Activated naive CD8-positive, alpha-beta T cell treated with anti-CD3 and anti-CD28 coated beads, Interleukin-2, amount 50 U/mL, for 24 hours (primary cell): Measurements from ENCODE around the gene DEF6.

Experiments
- ATAC-seq: fragments of 150-1000 bp; cut with Tn5 transposase; one replicate; pipeline ENCODE4 v1.10.0; 2021
- DNase-seq: peaks from one replicate; pipeline ENCODE4 v3.0.0; 2021
- H3K27ac Mint-ChIP-seq: one replicate; pipeline ENCODE4 v1.8.0; 2021; ENCODE audit warnings: mild to moderate bottlenecking, mixed read lengths
- H3K27me3 Mint-ChIP-seq: one replicate; pipeline ENCODE4 v1.8.0; 2021; ENCODE audit warnings: mixed read lengths
- H3K36me3 Mint-ChIP-seq: one replicate; pipeline ENCODE4 v1.8.0; 2021; ENCODE audit warnings: low read depth, mixed read lengths
- H3K4me1 Mint-ChIP-seq: one replicate; pipeline ENCODE4 v1.8.0; 2021; ENCODE audit warnings: mixed read lengths
- H3K4me3 Mint-ChIP-seq: one replicate; pipeline ENCODE4 v1.8.0; 2021; ENCODE audit warnings: mild to moderate bottlenecking, moderate library complexity, mixed read lengths
- H3K9me3 Mint-ChIP-seq: one replicate; pipeline ENCODE4 v1.8.0; 2021; ENCODE audit warnings: mixed read lengths

The DEF6 gene

GRCh38 chr6:35267446-35267845, 30.2 kb upstream of the DEF6 start:
- Mint-ChIP-seq H3K9me3 (no peaks in the 10 kb centered on the region), H3K27me3 (no peaks in the 10 kb centered on the region), H3K4me3 (no peak overlapping the region), H3K27ac (no peak overlapping the region), H3K4me1 (peaks cover 31% of the 10 kb centered on the region), H3K36me3 (peaks cover 6% of the 10 kb centered on the region)
- no peak for DNase-seq
- no peak for ATAC-seq

DNA sequence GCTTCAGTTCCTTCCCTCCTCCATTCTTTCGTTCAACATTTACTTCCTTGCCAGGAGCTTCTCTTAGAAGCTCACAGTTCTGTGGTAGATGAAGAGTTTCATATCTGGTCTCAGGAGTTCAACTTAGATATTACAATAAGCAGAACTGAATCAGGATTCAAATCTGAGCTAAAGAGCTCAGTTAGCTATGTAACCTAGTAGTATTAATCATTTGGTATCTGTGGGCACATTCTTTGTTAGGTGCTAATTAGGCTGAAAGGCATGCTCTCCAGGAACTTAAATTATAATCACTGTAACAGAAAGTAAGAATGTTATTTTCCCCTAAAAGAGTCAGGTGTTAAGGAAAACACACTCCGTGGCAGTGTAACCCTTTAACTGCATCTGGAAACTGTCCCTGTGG, 29.7 kb upstream of the DEF6 start:
- Mint-ChIP-seq H3K27ac (no peak overlapping the region), H3K4me3 (no peak overlapping the region)

DNA sequence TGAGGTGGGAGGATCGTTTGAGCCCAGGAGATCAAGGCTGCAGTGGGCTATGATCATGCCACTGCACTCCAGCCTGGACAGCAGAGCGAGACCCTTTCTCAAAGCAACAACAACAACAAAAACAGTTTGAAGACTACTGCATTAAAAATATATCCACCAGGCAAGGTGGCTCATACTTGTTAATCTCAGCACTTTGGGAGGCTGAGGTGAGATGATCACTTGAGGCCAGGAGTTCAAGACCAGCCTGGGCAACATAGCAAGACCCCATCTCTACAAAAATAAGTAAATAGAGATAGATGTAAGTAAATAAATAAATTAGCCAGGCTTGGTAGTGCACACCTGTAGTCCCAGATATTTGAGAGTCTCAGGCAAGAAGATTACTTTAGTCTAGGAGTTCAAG, 25.6 kb upstream of the DEF6 start:
- ATAC-seq (no peak), DNase-seq (no peak)
- H3K4me1 Mint-ChIP-seq = peaks cover 4% of the 10 kb centered on the region
- H3K4me3 Mint-ChIP-seq = no peak overlapping the region
- peaks cover 6% of the 10 kb centered on the region for H3K36me3 Mint-ChIP-seq
- no peak overlapping the region for H3K27ac Mint-ChIP-seq
- no peaks in the 10 kb centered on the region for H3K27me3 Mint-ChIP-seq
- H3K9me3 Mint-ChIP-seq = no peaks in the 10 kb centered on the region

More for the DNA sequence above, 29.7 kb upstream of the DEF6 start:
- DNase-seq (no peak), ATAC-seq (no peak)
- Mint-ChIP-seq H3K4me1 (peaks cover 27% of the 10 kb centered on the region), H3K27me3 (no peaks in the 10 kb centered on the region), H3K9me3 (no peaks in the 10 kb centered on the region), H3K36me3 (peaks cover 6% of the 10 kb centered on the region)

DNA sequence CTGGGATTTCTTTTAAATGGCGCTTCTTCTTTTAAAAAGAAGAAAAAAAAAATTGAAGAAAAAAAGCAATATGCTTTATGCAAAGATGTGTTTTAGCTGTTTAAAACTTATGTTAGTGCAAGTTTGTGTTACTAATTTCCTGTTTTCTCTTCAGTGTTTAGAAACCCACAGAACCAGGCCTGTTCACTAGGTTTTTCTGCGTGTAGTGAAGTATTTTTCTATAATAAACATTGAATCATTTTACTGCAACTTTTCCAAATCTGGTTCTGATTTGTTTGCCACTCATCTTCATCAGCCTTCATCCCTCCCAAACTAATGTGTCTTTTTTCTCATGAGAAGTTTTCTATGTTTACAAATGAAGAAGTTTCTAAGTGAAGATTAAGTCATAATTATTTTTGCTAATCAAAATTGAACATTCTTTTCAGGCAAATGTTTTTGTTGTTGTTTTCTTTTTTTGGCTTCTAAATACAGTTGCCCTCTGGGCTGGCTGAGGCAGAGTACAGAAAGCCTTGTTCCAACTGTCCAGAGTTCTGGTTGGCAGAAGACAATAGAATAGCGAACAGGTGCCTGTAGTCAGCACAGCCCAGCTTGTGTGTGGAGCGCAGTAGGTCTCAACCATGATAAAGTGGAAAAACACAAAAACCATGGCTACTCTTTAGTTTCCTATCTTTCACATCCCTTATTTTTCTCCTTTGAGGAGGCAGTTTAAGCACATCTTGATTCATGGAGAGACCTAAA, 23.6 kb upstream of the DEF6 start:
- ATAC-seq (no peak), DNase-seq (no peak)
- H3K9me3 Mint-ChIP-seq = no peaks in the 10 kb centered on the region
- H3K36me3 Mint-ChIP-seq = peaks cover 3% of the 10 kb centered on the region
- H3K4me3 Mint-ChIP-seq = no peak overlapping the region
- H3K4me1 Mint-ChIP-seq = no peaks in the 10 kb centered on the region
- H3K27me3 Mint-ChIP-seq = no peaks in the 10 kb centered on the region
- no peak overlapping the region for H3K27ac Mint-ChIP-seq

GRCh38 chr6:35275744-35276260, 21.8 kb upstream of the DEF6 start:
- H3K27me3 Mint-ChIP-seq = no peaks in the 10 kb centered on the region
- ATAC-seq = no peak
- no peak overlapping the region for H3K27ac Mint-ChIP-seq
- H3K4me1 Mint-ChIP-seq = no peaks in the 10 kb centered on the region
- H3K36me3 Mint-ChIP-seq = no peaks in the 10 kb centered on the region
- H3K4me3 Mint-ChIP-seq = no peak overlapping the region
- no peaks in the 10 kb centered on the region for H3K9me3 Mint-ChIP-seq
- DNase-seq = no peak

DNA sequence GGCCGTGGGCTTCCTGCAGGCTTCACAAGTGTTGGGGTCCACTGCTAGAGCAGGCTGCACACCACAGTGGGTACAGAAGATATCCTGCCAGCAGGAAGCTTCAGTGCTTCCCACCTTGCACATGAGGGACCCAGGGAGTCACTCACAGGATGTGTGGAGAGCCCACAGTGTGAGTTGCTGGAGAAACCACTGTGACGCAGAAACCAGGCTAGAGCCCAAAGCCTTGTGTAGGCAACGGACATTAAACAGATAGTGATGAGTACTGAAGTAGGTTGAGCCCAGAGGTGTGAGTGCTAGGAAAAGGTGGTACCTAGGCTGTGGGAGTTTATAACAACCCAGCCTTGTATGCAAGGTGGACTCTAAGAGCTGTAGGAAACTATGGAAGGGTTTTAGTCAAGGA, 18.9 kb upstream of the DEF6 start:
- no peaks in the 10 kb centered on the region for H3K27me3 Mint-ChIP-seq
- no peaks in the 10 kb centered on the region for H3K9me3 Mint-ChIP-seq
- no peak for ATAC-seq
- no peaks in the 10 kb centered on the region for H3K4me1 Mint-ChIP-seq
- DNase-seq = no peak
- peaks cover 6% of the 10 kb centered on the region for H3K36me3 Mint-ChIP-seq
- no peak overlapping the region for H3K4me3 Mint-ChIP-seq
- H3K27ac Mint-ChIP-seq = no peak overlapping the region

DNA sequence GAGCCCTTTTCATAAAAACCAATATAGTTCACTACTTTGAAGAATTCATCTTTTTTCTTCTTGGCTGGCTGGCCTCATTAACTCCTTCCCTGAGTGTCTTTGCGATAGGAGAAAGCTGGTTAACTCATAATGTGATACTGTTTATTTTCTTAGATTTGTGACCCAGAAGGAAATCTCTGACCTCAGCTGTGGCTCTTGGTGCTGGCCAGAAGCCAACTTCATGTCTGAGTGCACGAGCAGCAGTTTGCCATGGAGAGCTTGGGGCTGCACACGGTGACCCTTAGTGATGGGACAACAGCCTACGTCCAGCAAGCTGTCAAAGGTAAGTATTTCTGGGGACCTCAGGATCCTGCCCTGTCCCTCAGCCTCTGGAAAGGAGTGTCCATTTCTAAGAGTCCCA, 16.7 kb upstream of the DEF6 start:
- no peak for DNase-seq
- H3K9me3 Mint-ChIP-seq = no peaks in the 10 kb centered on the region
- H3K4me1 Mint-ChIP-seq = no peaks in the 10 kb centered on the region
- ATAC-seq = no peak
- no peak overlapping the region for H3K4me3 Mint-ChIP-seq
- H3K27ac Mint-ChIP-seq = no peak overlapping the region
- no peaks in the 10 kb centered on the region for H3K27me3 Mint-ChIP-seq
- H3K36me3 Mint-ChIP-seq = peaks cover 10% of the 10 kb centered on the region

DNA sequence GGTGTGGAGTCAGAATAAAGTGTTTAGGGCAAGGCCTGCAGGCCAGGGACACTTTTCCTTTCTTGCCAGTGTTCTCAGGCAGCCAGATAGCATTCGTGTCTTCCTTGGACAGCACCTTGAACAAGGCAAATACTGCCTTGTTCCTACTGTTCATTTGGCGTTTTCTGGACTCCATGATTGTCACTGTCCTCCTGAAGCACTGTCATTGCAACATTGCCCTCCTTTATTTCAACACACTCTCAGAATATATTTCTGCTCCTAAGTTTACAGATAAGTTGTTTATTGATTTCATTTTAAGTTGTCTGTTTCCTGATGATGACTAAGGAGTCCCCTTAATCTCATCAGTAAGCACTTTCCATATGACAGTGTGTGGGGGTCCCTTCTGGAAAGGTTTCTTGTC, 15.1 kb upstream of the DEF6 start:
- no peaks in the 10 kb centered on the region for H3K27me3 Mint-ChIP-seq
- no peaks in the 10 kb centered on the region for H3K4me1 Mint-ChIP-seq
- H3K4me3 Mint-ChIP-seq = no peak overlapping the region
- no peaks in the 10 kb centered on the region for H3K9me3 Mint-ChIP-seq
- ATAC-seq (no peak), DNase-seq (no peak)
- H3K36me3 Mint-ChIP-seq = peaks cover 15% of the 10 kb centered on the region
- H3K27ac Mint-ChIP-seq = no peak overlapping the region

DNA sequence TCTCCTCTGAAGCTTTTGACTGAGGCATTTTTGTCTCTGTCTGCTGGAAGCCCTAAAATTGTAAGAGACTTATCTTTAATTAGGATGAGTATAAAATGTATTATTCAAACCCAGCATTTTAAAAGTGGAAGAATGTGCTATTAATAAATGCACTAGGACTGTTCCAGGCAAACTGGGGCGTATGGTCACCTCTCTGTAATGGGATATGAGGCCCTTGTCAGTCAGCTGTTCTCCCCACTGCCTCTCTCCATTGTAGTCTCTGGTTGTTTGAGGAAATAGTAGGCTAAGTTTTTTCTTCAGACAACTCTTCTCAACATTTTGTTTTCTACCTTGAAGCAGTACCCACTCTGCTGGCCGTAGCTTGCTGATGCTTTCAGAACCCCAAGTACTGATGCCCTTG, 14.3 kb upstream of the DEF6 start:
- peaks cover 15% of the 10 kb centered on the region for H3K36me3 Mint-ChIP-seq

DNA sequence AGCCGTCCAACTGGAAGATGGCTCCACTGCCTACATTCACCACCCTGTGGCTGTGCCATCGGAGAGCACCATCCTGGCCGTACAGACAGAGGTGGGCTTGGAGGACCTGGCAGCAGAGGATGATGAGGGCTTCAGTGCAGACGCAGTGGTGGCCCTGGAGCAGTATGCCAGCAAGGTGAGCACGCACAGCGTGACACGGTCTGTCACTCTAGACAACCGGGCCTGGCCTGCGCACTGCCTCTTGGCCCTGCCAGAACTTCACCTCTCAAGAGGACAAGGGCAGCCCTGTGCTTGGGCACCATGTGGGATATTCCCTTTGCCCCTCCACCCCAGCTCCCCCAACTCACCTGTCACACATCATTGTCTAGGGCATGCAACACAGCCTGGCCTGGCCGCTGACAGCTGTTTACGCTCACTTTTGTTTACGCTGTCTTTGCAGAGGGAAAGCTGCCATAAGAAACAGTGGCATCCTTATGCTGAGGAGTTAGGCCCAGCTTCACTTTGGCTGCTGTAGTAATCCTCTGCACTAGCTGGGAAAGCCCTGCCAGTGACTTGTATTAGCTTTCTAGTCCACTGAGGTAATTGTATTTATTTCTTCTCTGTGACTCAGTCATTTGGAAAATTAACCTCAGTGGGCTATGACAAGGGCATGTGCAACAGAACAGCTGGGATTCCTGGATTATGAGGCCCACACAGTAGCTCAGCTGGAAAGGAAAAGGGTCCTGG, 9.8 kb upstream of the DEF6 start:
- Mint-ChIP-seq H3K27ac (no peak overlapping the region), H3K9me3 (no peaks in the 10 kb centered on the region), H3K4me3 (no peak overlapping the region), H3K36me3 (peaks cover 12% of the 10 kb centered on the region), H3K27me3 (no peaks in the 10 kb centered on the region), H3K4me1 (no peaks in the 10 kb centered on the region)
- ATAC-seq = peak; percentile 18
- no peak for DNase-seq

More for the DNA sequence above, 14.3 kb upstream of the DEF6 start:
- Mint-ChIP-seq H3K27me3 (no peaks in the 10 kb centered on the region), H3K4me1 (no peaks in the 10 kb centered on the region), H3K4me3 (no peak overlapping the region), H3K27ac (no peak overlapping the region), H3K9me3 (no peaks in the 10 kb centered on the region)
- no peak for ATAC-seq
- DNase-seq = no peak

DNA sequence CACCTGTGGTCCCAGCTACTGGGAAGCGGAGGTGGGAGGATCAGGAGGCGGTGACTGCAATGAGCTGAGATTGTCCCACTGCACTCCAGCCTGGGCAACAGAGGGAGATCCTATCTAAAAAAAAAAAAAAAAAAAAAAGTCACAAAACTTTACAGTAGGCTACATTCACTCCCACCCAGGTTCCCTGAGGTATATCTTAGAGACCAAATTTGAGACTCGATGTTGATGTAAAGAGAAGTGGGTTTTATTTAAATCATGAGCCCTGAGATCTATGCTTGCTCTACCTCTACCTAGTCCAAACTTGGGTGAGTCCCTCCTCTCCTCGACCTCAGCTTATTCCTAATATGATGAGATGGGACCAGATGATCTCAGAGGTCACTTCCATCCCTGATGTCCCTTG, 8.8 kb upstream of the DEF6 start:
- Mint-ChIP-seq H3K27ac (no peak overlapping the region), H3K27me3 (no peaks in the 10 kb centered on the region), H3K9me3 (no peaks in the 10 kb centered on the region), H3K4me1 (no peaks in the 10 kb centered on the region), H3K4me3 (no peak overlapping the region), H3K36me3 (peaks cover 8% of the 10 kb centered on the region)
- no peak for DNase-seq
- no peak for ATAC-seq

DNA sequence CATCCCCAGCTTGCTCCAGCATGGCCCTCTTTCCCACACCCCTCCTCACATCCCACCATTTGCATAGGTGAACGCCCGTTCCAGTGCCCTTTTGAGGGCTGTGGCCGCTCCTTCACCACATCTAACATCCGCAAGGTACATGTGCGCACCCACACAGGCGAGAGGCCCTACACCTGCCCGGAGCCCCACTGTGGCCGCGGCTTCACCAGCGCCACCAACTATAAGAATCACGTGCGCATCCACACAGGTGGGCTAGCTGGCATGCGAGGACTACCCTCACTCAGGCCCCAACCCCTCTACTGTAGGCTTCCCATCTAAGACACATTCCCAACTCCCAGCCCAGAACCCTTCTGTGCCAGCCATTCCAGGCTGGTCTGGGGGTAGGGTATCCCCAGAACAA, 6.1 kb upstream of the DEF6 start:
- no peaks in the 10 kb centered on the region for H3K4me1 Mint-ChIP-seq
- H3K4me3 Mint-ChIP-seq = no peak overlapping the region
- H3K9me3 Mint-ChIP-seq = no peaks in the 10 kb centered on the region
- DNase-seq = no peak
- no peaks in the 10 kb centered on the region for H3K27me3 Mint-ChIP-seq
- no peak for ATAC-seq
- H3K27ac Mint-ChIP-seq = no peak overlapping the region
- peaks cover 7% of the 10 kb centered on the region for H3K36me3 Mint-ChIP-seq

- H3K4me1 Mint-ChIP-seq = peaks cover 5% of the 10 kb centered on the region
- H3K36me3 Mint-ChIP-seq = peaks cover 4% of the 10 kb centered on the region
- H3K27me3 Mint-ChIP-seq = no peaks in the 10 kb centered on the region
- H3K9me3 Mint-ChIP-seq = no peaks in the 10 kb centered on the region
- no peak overlapping the region for H3K27ac Mint-ChIP-seq
- no peak overlapping the region for H3K4me3 Mint-ChIP-seq
- ATAC-seq (no peak), DNase-seq (no peak)
Observed at GRCh38 chr6:35292494-35292893, 5.1 kb upstream of the DEF6 start.

DNA sequence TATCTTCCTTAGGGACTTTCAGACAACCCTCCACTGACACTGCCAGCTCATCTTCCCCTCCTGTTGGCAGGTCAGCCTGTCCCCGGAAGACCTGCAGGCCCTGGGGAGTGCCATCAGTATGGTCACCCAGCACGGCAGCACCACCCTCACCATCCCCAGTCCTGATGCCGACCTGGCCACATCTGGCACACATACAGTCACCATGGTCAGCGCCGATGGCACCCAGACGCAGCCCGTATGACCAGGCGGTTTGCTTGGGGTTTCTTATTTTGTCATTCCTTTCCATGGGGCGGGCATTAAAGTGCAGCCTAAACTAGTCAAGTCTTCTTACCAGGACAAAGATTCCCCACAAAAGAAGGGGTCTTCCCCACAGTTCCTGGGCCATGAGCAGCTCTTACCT, 3.9 kb upstream of the DEF6 start:
- ATAC-seq (no peak), DNase-seq (no peak)
- no peaks in the 10 kb centered on the region for H3K27me3 Mint-ChIP-seq
- H3K9me3 Mint-ChIP-seq = no peaks in the 10 kb centered on the region
- H3K4me3 Mint-ChIP-seq = no peak overlapping the region
- H3K27ac Mint-ChIP-seq = no peak overlapping the region
- H3K4me1 Mint-ChIP-seq = peaks cover 6% of the 10 kb centered on the region
- H3K36me3 Mint-ChIP-seq = peaks cover 4% of the 10 kb centered on the region

- H3K4me3 Mint-ChIP-seq = no peak overlapping the region
- peaks cover 11% of the 10 kb centered on the region for H3K4me1 Mint-ChIP-seq
- no peak overlapping the region for H3K27ac Mint-ChIP-seq
- ATAC-seq = no peak
- DNase-seq = peak; percentile 46
- no peaks in the 10 kb centered on the region for H3K27me3 Mint-ChIP-seq
- no peaks in the 10 kb centered on the region for H3K9me3 Mint-ChIP-seq
- H3K36me3 Mint-ChIP-seq = peaks cover 4% of the 10 kb centered on the region
Observed at GRCh38 chr6:35294308-35294945, 3.2 kb upstream of the DEF6 start.
